H1 (cell line): ENCODE measurements around the gene TIMM21. TPM values are rescaled to one million over a fixed set of nuclear protein-coding genes. Genes with fewer than 3 reads are reported as not detected.

ENCODE experiments used
- CTCF ChIA-PET: fragments of 300-600 bp; sonication (Branson Sonifier 250); formaldehyde crosslinking; loops from one replicate; lab custom pipeline; 2021; ENCODE audit not compliant: partially characterized antibody; lab: Charles Lee
- POLR2A ChIA-PET: fragments of 300-600 bp; sonication (Branson Sonifier 250); formaldehyde crosslinking; loops from one replicate; lab custom pipeline; 2021; ENCODE audit warnings: inconsistent platforms; ENCODE audit not compliant: partially characterized antibody; lab: Charles Lee
- DNase-seq, 2 experiments: peaks; one replicate each; pipeline versions ENCODE4 v3.0.0 to v3.0.0-alpha.2; 2010 to 2022; ENCODE audit warnings: low spot score in 2 of 2, low read depth in 1 of 2, mixed read lengths in 1 of 2
- FAIRE-seq: peaks from 2 replicates; lab custom pipeline; 2011; peaks lifted over from hg19 to GRCh38; lab: Jason Lieb, UNC
- H2AFZ ChIP-seq: 2 replicates; pipeline ENCODE4 v1.8.1; 2012; ENCODE audit warnings: low read length, inconsistent platforms
- H2AK5ac ChIP-seq: 2 replicates; pipeline ENCODE4 v1.6.1; 2013; ENCODE audit warnings: low read depth, low read length
- H2BK120ac ChIP-seq: replicated peaks from 2 replicates; pipeline ENCODE3; 2013; ENCODE audit warnings: low read depth, low read length, inconsistent platforms
- H2BK12ac ChIP-seq: 2 replicates; pipeline ENCODE4 v1.6.1; 2013; ENCODE audit warnings: low read depth, low read length
- H2BK15ac ChIP-seq: 2 replicates; pipeline ENCODE4 v1.6.1; 2013; ENCODE audit warnings: low read length
- H2BK20ac ChIP-seq: 2 replicates; pipeline ENCODE4 v1.6.1; 2013; ENCODE audit warnings: low read length
- H2BK5ac ChIP-seq: 2 replicates; pipeline ENCODE4 v1.6.1; 2013; ENCODE audit warnings: low read depth, low read length
- H3K14ac ChIP-seq: 2 replicates; pipeline ENCODE4 v1.6.1; 2013; ENCODE audit warnings: inconsistent platforms; ENCODE audit not compliant: insufficient read length
- H3K18ac ChIP-seq: 2 replicates; pipeline ENCODE4 v1.6.1; 2013; ENCODE audit warnings: low read length; ENCODE audit errors: extremely low read depth
- H3K23ac ChIP-seq: 2 replicates; pipeline ENCODE4 v1.6.1; 2013; ENCODE audit warnings: inconsistent platforms; ENCODE audit not compliant: insufficient read length
- H3K23me2 ChIP-seq: 2 replicates; pipeline ENCODE4 v1.6.1; 2013; ENCODE audit warnings: low read depth, low read length
- H3K27ac ChIP-seq: 2 replicates; pipeline ENCODE4 v1.6.1; 2011; ENCODE audit warnings: low read depth, low read length, inconsistent platforms
- H3K27me3 ChIP-seq, 4 experiments: replicated peaks in 1 of 4; 1 replicate in 1 of 4; 2 replicates in 3 of 4; pipeline versions ENCODE4 v1.6.1 to v1.8.1; 2011 to 2013; ENCODE audit warnings: low read length in 3 of 4, mild to moderate bottlenecking in 3 of 4, inconsistent platforms in 2 of 4, mixed read lengths in 2 of 4, moderate library complexity in 1 of 4; ENCODE audit not compliant: control insufficient read depth in 3 of 4, insufficient read depth in 3 of 4; ENCODE audit errors: extremely low read depth in 1 of 4
- H3K36me3 ChIP-seq, 4 experiments: 2 replicates each; pipeline versions ENCODE4 v1.6.1 to v1.8.1; 2011 to 2013; ENCODE audit warnings: mild to moderate bottlenecking in 4 of 4, low read length in 3 of 4, moderate library complexity in 2 of 4, control low read depth in 1 of 4, inconsistent platforms in 1 of 4; ENCODE audit not compliant: insufficient read depth in 4 of 4, control insufficient read depth in 2 of 4
- H3K4ac ChIP-seq: replicated peaks from 2 replicates; pipeline ENCODE3; 2013; ENCODE audit warnings: low read length, low read depth, mixed read lengths, inconsistent platforms; ENCODE audit not compliant: insufficient read length
- H3K4me1 ChIP-seq, 4 experiments: replicated peaks in 1 of 4; 1 replicate in 1 of 4; 2 replicates in 3 of 4; pipeline versions ENCODE4 v1.6.1 to v1.8.1; 2011 to 2013; ENCODE audit warnings: low read length in 3 of 4, inconsistent platforms in 2 of 4, mixed read lengths in 1 of 4; ENCODE audit not compliant: insufficient read depth in 4 of 4, control insufficient read depth in 3 of 4
- H3K4me2 ChIP-seq, 2 experiments: 2 replicates each; pipeline versions ENCODE4 v1.6.1 to v1.8.1; 2011 to 2013; ENCODE audit warnings: low read depth in 2 of 2, low read length in 2 of 2, control low read depth in 1 of 2, inconsistent platforms in 1 of 2, mild to moderate bottlenecking in 1 of 2; ENCODE audit not compliant: insufficient read depth in 1 of 2
- H3K4me3 ChIP-seq, 4 experiments: fragments of 200-600, 300-600 bp in 1 of 4; sonication (generic), shearing (Covaris generic), sonication (Bioruptor Twin) in 1 of 4; 2 replicates each; pipeline versions ENCODE4 v1.5.1 to v1.8.1; 2011 to 2016; ENCODE audit warnings: low read length in 4 of 4, low read depth in 3 of 4, control low read depth in 2 of 4, inconsistent platforms in 2 of 4, mild to moderate bottlenecking in 2 of 4, mixed read lengths in 1 of 4, moderate library complexity in 1 of 4; ENCODE audit not compliant: insufficient read depth in 2 of 4; ENCODE audit errors: extremely low read depth in 1 of 4
- H3K56ac ChIP-seq: replicated peaks from 2 replicates; pipeline ENCODE3; 2013; ENCODE audit warnings: low read depth, mild to moderate bottlenecking, mixed read lengths, low read length, inconsistent platforms; ENCODE audit not compliant: insufficient read length
- H3K79me1 ChIP-seq: 2 replicates; pipeline ENCODE4 v1.6.1; 2013; ENCODE audit warnings: low read depth, low read length, control low read depth
- H3K79me2 ChIP-seq, 2 experiments: 2 replicates each; pipeline versions ENCODE4 v1.6.1 to v1.8.1; 2012 to 2013; ENCODE audit warnings: low read length in 2 of 2, mild to moderate bottlenecking in 2 of 2, inconsistent platforms in 1 of 2; ENCODE audit not compliant: insufficient read depth in 2 of 2, control insufficient read depth in 1 of 2
- H3K9ac ChIP-seq, 4 experiments: replicated peaks in 1 of 4; 1 replicate in 1 of 4; 2 replicates in 3 of 4; pipeline versions ENCODE4 v1.6.1 to v1.8.1; 2011 to 2013; ENCODE audit warnings: low read depth in 3 of 4, low read length in 3 of 4, control low read depth in 2 of 4, mild to moderate bottlenecking in 2 of 4, moderate library complexity in 2 of 4, inconsistent platforms in 1 of 4; ENCODE audit errors: extremely low read depth in 1 of 4
- H3K9me3 ChIP-seq, 2 experiments: 2 replicates each; pipeline versions ENCODE4 v1.6.1 to v1.8.1; 2012 to 2013; ENCODE audit warnings: mild to moderate bottlenecking in 2 of 2, moderate library complexity in 2 of 2, control low read depth in 1 of 2, inconsistent platforms in 1 of 2, low read depth in 1 of 2, low read length in 1 of 2, mixed read lengths in 1 of 2; ENCODE audit not compliant: insufficient read depth in 2 of 2
- H4K20me1 ChIP-seq, 2 experiments: replicated peaks in 1 of 2; 2 replicates each; pipeline versions ENCODE3 to v1.8.1; 2011 to 2013; ENCODE audit warnings: inconsistent platforms in 2 of 2, low read length in 2 of 2, mild to moderate bottlenecking in 1 of 2; ENCODE audit not compliant: insufficient read depth in 2 of 2, control insufficient read depth in 1 of 2
- H4K5ac ChIP-seq: 2 replicates; pipeline ENCODE4 v1.6.1; 2013; ENCODE audit warnings: low read length, low read depth, mixed read lengths, inconsistent platforms; ENCODE audit not compliant: insufficient read length
- H4K8ac ChIP-seq: 2 replicates; pipeline ENCODE4 v1.8.0; 2013; ENCODE audit warnings: mild to moderate bottlenecking, moderate library complexity, low read length, inconsistent platforms; ENCODE audit not compliant: insufficient read depth; ENCODE audit errors: extremely low read depth
- H4K91ac ChIP-seq: replicated peaks from 2 replicates; pipeline ENCODE3; 2013; ENCODE audit warnings: low read length, mixed read lengths, inconsistent platforms; ENCODE audit not compliant: insufficient read length
- BACH1 ChIP-seq: IDR thresholded peaks from 2 replicates; pipeline ENCODE4 v1.6.1; 2012; ENCODE audit warnings: low read length, improper control_type of control experiment
- EGR1 ChIP-seq: IDR thresholded peaks from 2 replicates; pipeline ENCODE4 v1.6.1; 2011; ENCODE audit warnings: low read depth, low read length, borderline replicate concordance
- FOSL1 ChIP-seq: IDR thresholded peaks from 2 replicates; pipeline ENCODE4 v1.6.1; 2011; ENCODE audit warnings: mild to moderate bottlenecking, low read depth, low read length, moderate library complexity; ENCODE audit not compliant: insufficient read depth
- GABPA ChIP-seq: IDR thresholded peaks from 2 replicates; pipeline ENCODE4 v1.6.1; 2011; ENCODE audit warnings: mild to moderate bottlenecking, low read length, moderate library complexity, borderline replicate concordance; ENCODE audit not compliant: insufficient read depth
- GTF2F1 ChIP-seq: IDR thresholded peaks from 2 replicates; pipeline ENCODE4 v1.6.1; 2012; ENCODE audit warnings: low read depth, low read length, improper control_type of control experiment, borderline replicate concordance
- HDAC6 ChIP-seq: IDR thresholded peaks from one replicate; pipeline ENCODE4 v1.7.1; 2012; ENCODE audit warnings: low read depth, mild to moderate bottlenecking, inconsistent platforms, low read length, moderate library complexity
- POLR2AphosphoS5 ChIP-seq: IDR thresholded peaks from 2 replicates; pipeline ENCODE4 v1.6.1; 2011; ENCODE audit warnings: low read depth, low read length
- RAD21 ChIP-seq, 2 experiments: IDR thresholded peaks in 1 of 2; conservative IDR thresholded peaks in 1 of 2; 2 replicates each; pipeline ENCODE4 v1.6.1; 2011; ENCODE audit warnings: low read depth in 2 of 2, low read length in 2 of 2, improper control_type of control experiment in 1 of 2, inconsistent platforms in 1 of 2, mild to moderate bottlenecking in 1 of 2, moderate library complexity in 1 of 2
- SIRT6 ChIP-seq: IDR thresholded peaks from one replicate; pipeline ENCODE4 v1.7.1; 2012; ENCODE audit warnings: low read length, inconsistent platforms
- SP2 ChIP-seq: IDR thresholded peaks from 2 replicates; pipeline ENCODE4 v1.6.1; 2012; ENCODE audit warnings: mild to moderate bottlenecking, low read length, inconsistent platforms
- SP4 ChIP-seq: IDR thresholded peaks from 2 replicates; pipeline ENCODE4 v1.6.1; 2012; ENCODE audit warnings: low read length, inconsistent platforms
- TAF1 ChIP-seq: IDR thresholded peaks from 2 replicates; pipeline ENCODE4 v1.6.1; 2011; ENCODE audit warnings: mild to moderate bottlenecking, low read depth, low read length
- TAF7 ChIP-seq: optimal IDR thresholded peaks from 2 replicates; pipeline ENCODE3; 2011; ENCODE audit warnings: low read depth, mild to moderate bottlenecking, inconsistent platforms, low read length, moderate library complexity, borderline replicate concordance
- TCF12 ChIP-seq: IDR thresholded peaks from 2 replicates; pipeline ENCODE4 v1.6.1; 2011; ENCODE audit warnings: low read depth, mild to moderate bottlenecking, low read length
- TEAD4 ChIP-seq: IDR thresholded peaks from 2 replicates; pipeline ENCODE4 v1.6.1; 2012; ENCODE audit warnings: low read depth, low read length, inconsistent platforms, mixed read lengths
- WGBS, 2 experiments: shearing (Covaris generic) in 1 of 2; methylation state at CpG; one replicate each; pipeline versions ENCODE4 v1.1.6 to v1.1.7; 2013 to 2015; ENCODE audit warnings: low lambda C conversion rate in 2 of 2, mixed read lengths in 2 of 2, inconsistent platforms in 1 of 2, low coverage in 1 of 2, missing lambda C conversion rate in 1 of 2; ENCODE audit not compliant: insufficient replicate concordance in 2 of 2, insufficient coverage in 1 of 2, insufficient read length in 1 of 2; ENCODE audit errors: extremely low coverage in 1 of 2, missing lambda C conversion rate in 1 of 2; 5-methylcytosine and 5-hydroxymethylcytosine counted together
- polyA plus RNA-seq, 7 experiments: library from polyadenylated mRNA; depleted of rRNA in 3 of 7; stranded (reverse) in 5 of 7; unstranded in 2 of 7; fragments of >200 nt in 5 of 7; fragments of 200-250 nt in 2 of 7; gene quantifications; 1 replicate in 5 of 7; 2 replicates in 1 of 7; 4 replicates in 1 of 7; pipeline versions ENCODE4 v1.2.1 to v1.2.3, GENCODE V29; 2011 to 2013; ENCODE audit warnings: missing spikeins in 2 of 7, mixed read lengths in 2 of 7
- total RNA-seq: library from RNA; stranded (reverse); fragmentation: NEBNext Ultra II Directional; extraction: Animal tissue kit (Norgen Biotek cat#: 25700); gene quantifications from 2 replicates; pipeline ENCODE4 v1.2.1, GENCODE V29; 2021

The TIMM21 gene
- total and polyA plus RNA-seq, 2 of the 8 experiments (the other 6 are each of a cell fraction or from before 2014, with no cell fraction given), result 27.9 to 43.8 TPM

DNA sequence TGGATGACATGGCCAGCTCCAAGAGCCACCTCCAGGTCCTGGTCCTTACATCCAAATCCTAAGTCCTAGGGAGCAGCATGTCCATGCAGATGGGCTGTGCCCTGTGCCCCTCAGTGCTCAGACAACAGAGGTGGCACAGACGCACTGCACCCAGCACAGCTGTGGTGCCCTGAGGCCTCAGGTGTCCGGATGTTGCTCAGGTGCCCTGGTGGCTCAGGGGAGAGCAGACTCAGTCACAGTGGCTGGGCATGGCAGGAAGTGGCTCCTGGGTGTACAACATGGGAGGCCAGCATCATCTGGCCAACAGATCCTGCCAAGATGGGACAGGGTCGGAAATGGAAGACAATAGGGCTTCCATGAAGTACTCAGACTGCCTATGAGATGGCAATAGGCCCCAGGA is 50.1 kb downstream of the TIMM21 start:
- no peak overlapping the region for H3K27ac ChIP-seq
- no peak overlapping the region for H3K56ac ChIP-seq
- 0 out of 2 replicates have a peak overlapping the region, but pooled peaks have one; percentile 80 for H2BK20ac ChIP-seq
- peak overlapping the region; percentile 93 for H3K4ac ChIP-seq
- H2BK5ac ChIP-seq, result peak overlapping the region; percentile 71; the same call in 1 of the 2 replicates
- H3K79me1 ChIP-seq, result no peaks in the 10 kb centered on the region
- H4K91ac ChIP-seq, result peak overlapping the region; percentile 98
- no peak overlapping the region for H3K9ac ChIP-seq
- peak overlapping the region; percentile 32; the same call in 1 of the 2 replicates for H2AFZ ChIP-seq
- peak overlapping the region; percentile 88; the same call in 1 of the 2 replicates for H2BK15ac ChIP-seq
- ChIA-PET CTCF (interaction anchor here (0.7 to 3.5 kb wide), 16 partner anchors 15 to 356 kb away, joined by 3 to 63 read pairs (median 6); no protein-coding TSS in a partner anchor), POLR2A (no interaction called here)
- H2AK5ac ChIP-seq, result peak overlapping the region; percentile 91; the same call in 1 of the 2 replicates
- H3K9me3 ChIP-seq, result no peaks in the 10 kb centered on the region
- no peak overlapping the region; the same call in 1 of the 2 replicates for H3K18ac ChIP-seq
- H2BK12ac ChIP-seq, result 0 out of 2 replicates have a peak overlapping the region, but pooled peaks have one; percentile 92
- H3K4me1 ChIP-seq, result peaks cover 0 to 5% (median 2%) of the 10 kb centered on the region in 4 experiments; a peak in 4 of 7 replicates
- peak overlapping the region; percentile 82 for H4K8ac ChIP-seq
- no peaks in the 10 kb centered on the region for H3K27me3 ChIP-seq
- H2BK120ac ChIP-seq, result peak overlapping the region; percentile 60
- 94% methylated on average over 3 of the region's 3 CpGs; no CpG with 5 or more reads in 1 of the 2 experiments for WGBS, 2 experiments
- FAIRE-seq (no peak), DNase-seq (no peak)
- no peaks in the 10 kb centered on the region for H4K20me1 ChIP-seq
- TF ChIP-seq TCF12 (no peak), SIRT6 (no peak), HDAC6 (no peak), RAD21 (IDR thresholded peaks at IDR 0.05 in 1 of 2, conservative IDR thresholded peaks at IDR 0.05 in 1 of 2; ENCODE audit: low read depth in 2 of 2, low read length in 2 of 2) (no peak), TEAD4 (no peak), TAF7 (no peak), EGR1 (no peak), SP2 (no peak), GTF2F1 (no peak), BACH1 (no peak), TAF1 (no peak), GABPA (no peak), SP4 (no peak), FOSL1 (no peak), POLR2AphosphoS5 (no peak)
- H3K14ac ChIP-seq, result no peak overlapping the region
- no peak overlapping the region for H3K4me2 ChIP-seq
- no peaks in the 10 kb centered on the region for H3K36me3 ChIP-seq
- H3K23me2 ChIP-seq, result no peaks in the 10 kb centered on the region
- H3K79me2 ChIP-seq, result no peaks in the 10 kb centered on the region
- no peak overlapping the region for H3K23ac ChIP-seq
- H4K5ac ChIP-seq, result no peak overlapping the region
- H3K4me3 ChIP-seq, result no peak overlapping the region
